ENCODE measurements around the gene CCNE1.

- TF ChIP-seq CTCF (tag by site-specific recombination; IDR thresholded peaks at IDR 0.05) (no peak), ZBTB11 (tag by site-specific recombination; conservative IDR thresholded peaks at IDR 0.05; ENCODE audit: low read depth) (no peak), PRDM4 (tag by site-specific recombination; IDR thresholded peaks at IDR 0.05) (no peak), ZXDB (tag by site-specific recombination; IDR thresholded peaks at IDR 0.05) (no peak), ZNF670 (tag by site-specific recombination; IDR thresholded peaks at IDR 0.05; ENCODE audit: low read depth) (no peak), ZNF639 (tag by site-specific recombination; IDR thresholded peaks at IDR 0.05) (no peak), SP2 (tag by site-specific recombination; IDR thresholded peaks at IDR 0.05) (no peak), ZNF324 (tag by site-specific recombination; IDR thresholded peaks at IDR 0.05) (no peak), ZSCAN18 (tag by site-specific recombination; IDR thresholded peaks at IDR 0.05) (no peak), KLF9 (tag by site-specific recombination; IDR thresholded peaks at IDR 0.05; ENCODE audit: low read depth) (no peak)
These were observed 1.1 kb downstream of the CCNE1 start for GRCh38 chr19:29812881-29813275.

Measured in HEK293 (cell line).